Stimulated activated CD4-positive, alpha-beta T cell treated with anti-CD3 and anti-CD28 coated beads, Interleukin-4, amount 100 ng/mL, for 48 hours (primary cell): ENCODE data around the gene SETD5.
A peak's percentile ranks its signal among the peaks of the same experiment; 100 is the strongest.

ENCODE experiments used
- DNase-seq, 2 donors: peaks; one replicate each; pipeline ENCODE4 v3.0.0-alpha.2; 2020; ENCODE audit warnings: low read depth in 2 of 2

SETD5 gene, protein sequence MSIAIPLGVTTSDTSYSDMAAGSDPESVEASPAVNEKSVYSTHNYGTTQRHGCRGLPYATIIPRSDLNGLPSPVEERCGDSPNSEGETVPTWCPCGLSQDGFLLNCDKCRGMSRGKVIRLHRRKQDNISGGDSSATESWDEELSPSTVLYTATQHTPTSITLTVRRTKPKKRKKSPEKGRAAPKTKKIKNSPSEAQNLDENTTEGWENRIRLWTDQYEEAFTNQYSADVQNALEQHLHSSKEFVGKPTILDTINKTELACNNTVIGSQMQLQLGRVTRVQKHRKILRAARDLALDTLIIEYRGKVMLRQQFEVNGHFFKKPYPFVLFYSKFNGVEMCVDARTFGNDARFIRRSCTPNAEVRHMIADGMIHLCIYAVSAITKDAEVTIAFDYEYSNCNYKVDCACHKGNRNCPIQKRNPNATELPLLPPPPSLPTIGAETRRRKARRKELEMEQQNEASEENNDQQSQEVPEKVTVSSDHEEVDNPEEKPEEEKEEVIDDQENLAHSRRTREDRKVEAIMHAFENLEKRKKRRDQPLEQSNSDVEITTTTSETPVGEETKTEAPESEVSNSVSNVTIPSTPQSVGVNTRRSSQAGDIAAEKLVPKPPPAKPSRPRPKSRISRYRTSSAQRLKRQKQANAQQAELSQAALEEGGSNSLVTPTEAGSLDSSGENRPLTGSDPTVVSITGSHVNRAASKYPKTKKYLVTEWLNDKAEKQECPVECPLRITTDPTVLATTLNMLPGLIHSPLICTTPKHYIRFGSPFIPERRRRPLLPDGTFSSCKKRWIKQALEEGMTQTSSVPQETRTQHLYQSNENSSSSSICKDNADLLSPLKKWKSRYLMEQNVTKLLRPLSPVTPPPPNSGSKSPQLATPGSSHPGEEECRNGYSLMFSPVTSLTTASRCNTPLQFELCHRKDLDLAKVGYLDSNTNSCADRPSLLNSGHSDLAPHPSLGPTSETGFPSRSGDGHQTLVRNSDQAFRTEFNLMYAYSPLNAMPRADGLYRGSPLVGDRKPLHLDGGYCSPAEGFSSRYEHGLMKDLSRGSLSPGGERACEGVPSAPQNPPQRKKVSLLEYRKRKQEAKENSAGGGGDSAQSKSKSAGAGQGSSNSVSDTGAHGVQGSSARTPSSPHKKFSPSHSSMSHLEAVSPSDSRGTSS (N-terminal part only)

DNA sequence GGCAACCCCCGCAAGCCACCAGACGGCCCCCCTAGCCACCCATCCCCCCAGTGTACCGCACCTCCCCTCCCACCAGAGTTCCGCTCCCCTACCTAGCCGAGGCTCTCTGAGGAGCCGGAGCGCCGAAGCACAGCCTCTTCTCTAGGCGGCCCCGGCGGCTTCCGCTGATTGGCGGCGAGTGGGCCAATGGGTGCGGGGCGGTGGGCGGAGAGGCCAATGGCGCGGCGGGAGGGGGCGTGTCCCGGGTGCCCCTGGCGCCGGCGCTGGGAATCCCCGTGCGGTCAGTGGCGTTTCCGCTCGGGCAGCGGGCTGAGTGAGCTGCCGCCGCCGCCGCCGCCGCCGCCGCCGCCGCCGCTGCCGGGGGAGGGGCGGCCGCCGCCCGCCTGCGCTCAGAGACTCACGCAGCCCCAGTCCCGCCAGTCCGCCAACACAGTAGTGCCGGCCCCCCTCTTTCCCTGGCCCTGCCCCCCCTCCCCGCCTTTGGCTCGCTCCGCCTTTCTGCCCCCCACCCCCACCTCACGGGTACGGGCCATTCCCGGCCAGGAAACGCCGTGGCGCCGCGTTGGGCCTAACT lies at the start of gene SETD5:
Gene SETD5 (plus strand): TSS at position 284 of the 574 bp plus-strand sequence. CDS start 31,324 bp downstream, outside the sequence.
- peak; percentile 99 for DNase-seq

DNA sequence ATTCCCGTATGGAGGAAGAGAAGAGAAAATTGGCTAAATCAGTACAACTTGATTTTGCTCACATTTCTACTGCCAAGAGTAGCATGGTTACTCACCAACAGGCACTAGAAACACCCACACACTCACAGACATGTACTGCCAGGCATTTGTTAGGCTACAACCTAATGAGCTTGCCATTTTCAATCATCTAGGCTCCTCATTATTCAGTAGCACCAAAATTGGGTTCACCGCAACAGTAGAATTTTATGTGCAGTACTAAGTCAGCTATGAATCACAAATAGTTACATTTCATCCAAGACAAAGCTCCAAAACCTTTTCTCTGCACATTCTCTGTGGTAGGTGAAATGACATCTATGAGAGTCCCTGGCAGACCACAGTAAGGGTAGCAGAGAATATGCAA lies 49.5 kb upstream of the SETD5 start:
- DNase-seq: no peak

DNA sequence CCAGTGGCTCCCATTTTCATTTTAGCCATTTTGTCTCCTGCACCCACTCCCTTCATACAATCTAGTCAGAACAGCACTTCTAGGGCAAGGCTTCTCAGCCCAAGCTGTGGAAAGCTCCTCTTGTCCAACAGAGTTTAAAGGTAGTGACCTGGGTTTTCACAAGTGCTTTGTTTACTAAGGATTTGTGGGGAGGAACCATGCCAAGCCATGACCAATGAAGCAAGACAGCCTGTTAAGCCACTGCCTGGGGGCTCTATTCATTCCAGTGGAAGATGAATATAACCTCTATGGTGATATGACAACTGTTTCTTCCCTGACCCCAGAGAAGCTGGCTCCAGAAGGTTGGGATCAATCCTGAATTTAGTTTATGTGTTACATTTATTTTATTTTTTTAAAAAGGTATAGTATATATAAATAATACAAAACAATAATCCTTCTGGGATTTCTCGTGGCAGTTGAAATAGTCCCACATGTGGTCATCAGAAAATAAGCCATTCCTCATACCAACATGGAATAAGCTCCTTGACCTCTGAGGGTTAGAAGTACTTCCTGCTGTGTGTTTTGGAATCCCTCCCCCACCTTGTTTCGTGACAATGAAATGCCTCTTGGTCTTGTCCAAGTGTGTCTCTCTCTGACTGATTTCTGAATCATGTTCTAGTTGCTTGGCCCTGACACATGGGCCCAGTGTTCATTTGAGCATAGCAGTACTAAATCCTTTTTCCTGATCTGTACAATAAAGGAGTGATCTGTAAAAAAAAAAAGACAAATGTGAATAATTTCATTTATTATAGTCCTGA lies 47.9 kb upstream of the SETD5 start:
- no peak for DNase-seq

DNA sequence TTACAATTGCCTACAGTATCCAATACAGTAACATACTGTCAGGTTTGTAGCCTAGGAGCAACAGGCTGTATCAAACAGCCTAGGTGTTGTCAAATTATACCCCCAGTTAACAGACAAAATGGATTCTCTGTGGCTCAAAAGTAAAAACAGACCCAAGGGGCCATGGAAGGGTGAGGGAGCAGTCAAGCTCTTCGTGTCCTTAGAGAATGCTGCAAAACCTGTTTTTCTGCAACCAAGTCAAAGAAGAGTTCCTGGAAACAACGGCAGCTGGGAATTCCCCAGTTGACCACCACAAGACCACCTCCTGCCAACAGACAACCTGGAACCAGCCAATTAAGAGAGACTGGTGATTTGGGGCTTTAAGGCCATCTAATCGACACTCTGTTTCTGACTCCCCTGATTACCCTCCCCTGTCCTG lies 45.7 kb upstream of the SETD5 start:
- no peak for DNase-seq

DNA sequence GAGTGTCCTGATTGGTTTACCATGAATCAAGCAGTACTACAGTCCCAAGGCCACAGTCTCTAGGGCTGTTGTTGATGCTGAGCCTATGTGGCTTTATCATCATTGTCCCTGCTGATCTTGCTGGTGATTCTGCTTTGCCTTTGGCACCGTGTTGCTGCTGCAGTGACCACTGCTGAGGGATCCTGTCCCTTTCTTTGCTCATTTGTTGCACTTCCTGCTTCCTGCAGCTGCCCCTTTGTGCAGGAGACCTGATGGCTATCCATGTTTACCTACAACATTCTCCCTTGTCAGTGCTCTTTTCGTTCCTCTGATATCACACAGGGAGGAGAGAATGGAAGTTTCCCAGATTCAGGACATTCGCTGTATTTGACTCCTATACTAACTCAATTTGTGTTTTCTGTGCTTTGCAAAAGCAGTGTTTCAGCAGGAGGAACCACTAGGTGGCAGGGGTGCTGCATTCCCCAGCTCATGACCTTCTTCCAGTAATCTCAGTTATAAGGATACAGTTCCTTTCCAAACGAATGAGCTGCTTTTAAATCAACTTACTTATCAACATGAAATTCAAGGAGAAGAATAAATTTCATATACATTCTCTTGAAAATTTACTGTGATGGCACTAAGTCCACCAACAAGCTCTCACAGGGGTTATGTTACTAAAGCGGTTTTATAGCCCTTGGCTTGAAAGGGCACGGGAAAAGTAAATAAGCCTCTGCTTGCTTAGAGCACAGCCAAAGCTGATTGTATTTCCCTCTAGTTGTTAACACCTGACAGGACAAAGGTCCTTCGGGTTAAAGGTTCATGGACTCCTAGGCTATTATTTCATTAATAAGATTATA lies 44.3 kb upstream of the SETD5 start:
- peak; percentile 31 to 32 for DNase-seq

DNA sequence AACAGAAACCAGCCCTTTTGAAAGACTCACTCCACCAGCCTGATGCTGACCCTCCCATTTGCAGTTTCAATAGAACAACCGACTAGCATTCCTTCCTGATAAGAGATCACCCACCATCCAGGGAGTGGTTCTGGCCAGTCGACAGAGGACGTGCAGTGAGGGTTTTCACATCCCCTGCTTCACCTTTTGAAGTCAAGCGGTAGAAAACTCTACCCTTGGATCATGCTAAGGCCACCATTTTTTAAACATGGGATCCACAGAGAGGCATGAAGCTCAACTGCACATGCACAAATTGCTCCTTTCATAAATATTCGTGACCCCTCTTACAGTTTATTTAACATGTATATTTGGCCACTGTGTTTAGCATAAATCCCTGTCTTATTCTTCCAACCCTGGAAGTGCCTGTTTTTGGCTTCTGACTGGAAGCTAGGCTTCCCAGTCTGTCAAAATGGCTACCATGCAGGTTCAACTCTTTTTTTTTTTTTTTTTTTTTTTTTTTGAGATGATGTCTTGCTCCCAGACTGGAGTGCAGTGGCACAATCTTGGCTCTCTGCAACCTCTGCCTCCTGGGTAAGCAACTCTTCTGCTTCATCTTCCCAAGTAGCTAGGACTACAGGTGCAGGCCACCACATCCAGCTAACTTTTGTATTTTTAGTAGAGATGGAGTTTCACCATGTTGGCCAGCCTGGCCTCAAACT lies 35.6 kb upstream of the SETD5 start:
- DNase-seq: no peak

DNA sequence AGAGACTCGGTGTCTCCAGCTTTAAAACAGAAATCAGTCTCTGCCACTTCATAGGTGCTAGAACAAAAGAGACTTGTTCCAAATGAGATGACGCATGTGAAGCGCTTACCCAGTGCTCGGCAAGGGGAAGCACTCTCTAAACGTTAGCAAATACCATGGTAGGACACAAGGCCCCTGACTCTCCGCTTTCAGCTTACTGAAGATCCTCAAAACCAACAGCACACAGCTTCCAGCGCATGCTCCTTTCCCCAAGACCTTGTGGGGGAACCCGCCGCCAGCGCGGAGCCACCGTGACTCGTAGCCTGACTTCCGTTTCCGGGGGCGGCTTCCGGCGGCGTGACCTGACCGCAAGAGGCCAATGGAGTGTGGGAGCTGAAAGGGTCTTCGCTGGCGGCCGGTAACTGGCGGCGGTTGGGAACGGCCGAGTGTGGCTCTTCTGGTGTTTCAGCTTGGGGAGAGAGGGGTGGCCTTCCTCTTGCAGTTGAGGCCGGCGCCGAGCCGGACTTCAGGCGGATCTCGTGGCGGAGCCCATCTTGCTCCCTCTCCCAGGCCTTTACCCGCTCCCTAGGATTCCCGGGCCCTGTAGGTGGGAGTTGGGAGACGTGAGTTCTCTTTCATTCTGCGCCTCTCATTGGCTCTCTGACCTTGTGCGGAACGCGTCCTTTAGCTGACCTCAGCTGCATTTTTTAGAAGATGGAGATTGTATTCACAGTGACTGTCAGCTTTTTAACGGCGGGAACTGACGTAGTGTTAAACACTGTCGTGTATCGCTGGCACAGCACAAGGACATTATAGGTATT lies 34.5 kb upstream of the SETD5 start, which contains the start of gene THUMPD3:
Gene THUMPD3 (plus strand): TSS at position 324 of the 800 bp plus-strand sequence. CDS start 2,015 bp downstream, outside the sequence.
- peak; percentile 87 to 93 for DNase-seq

DNA sequence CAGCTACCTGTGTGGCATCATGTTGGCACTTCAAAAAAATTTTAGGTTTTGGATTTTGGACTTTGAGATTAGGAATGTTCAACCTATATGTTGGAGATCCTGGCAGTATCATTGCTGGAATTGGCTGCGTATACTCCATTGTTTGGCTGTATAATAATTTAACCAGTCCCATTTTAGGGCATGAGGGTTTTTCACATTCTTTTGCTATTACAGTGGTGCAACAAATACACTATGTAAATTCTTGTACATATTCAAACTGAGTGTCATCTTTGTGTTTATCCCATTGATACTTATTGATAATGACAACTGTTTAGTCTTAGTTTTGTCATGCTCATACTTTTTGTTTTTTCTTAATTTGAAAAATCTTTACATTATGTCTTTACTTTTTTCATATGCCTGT lies 27.9 kb upstream of the SETD5 start:
- DNase-seq: no peak

DNA sequence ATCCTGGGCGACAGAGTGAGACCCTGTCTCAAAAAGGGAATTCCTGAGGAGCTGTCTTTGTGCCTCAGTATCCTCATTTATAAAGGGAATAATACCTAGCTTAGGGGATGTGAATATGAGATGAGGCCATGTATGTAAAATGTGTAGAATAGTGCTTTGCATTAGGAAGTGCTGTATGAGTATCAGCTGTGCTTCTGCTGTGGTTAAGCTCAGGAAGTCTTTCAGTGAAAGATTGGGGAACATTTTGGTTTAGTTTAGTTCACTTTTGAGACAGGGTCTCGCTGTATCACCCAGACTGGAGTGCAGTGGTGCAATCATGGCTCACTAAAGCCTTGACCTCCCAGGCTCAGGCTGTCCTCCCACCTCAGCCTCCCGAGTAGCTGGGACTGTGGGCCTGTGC lies 23.9 kb upstream of the SETD5 start:
- no peak for DNase-seq

DNA sequence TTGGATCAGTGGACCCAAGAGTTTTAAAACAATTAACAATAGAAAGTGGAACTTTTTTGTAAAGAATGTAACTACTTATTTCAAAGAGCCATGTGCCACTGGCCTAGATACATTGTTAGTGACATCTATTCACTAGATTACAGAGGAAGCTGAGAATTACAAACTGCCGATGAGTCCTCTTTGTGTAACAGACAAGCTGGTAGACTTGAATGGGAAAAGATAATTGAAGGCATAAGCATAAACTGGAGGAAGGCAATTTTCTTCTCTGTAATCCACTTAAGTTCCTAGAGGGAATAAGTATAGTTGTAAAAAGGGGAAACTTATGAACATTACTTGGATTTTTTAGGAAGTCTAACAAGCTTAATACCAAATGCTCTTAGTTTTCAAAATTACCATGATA lies 19.4 kb upstream of the SETD5 start:
- DNase-seq: no peak

DNA sequence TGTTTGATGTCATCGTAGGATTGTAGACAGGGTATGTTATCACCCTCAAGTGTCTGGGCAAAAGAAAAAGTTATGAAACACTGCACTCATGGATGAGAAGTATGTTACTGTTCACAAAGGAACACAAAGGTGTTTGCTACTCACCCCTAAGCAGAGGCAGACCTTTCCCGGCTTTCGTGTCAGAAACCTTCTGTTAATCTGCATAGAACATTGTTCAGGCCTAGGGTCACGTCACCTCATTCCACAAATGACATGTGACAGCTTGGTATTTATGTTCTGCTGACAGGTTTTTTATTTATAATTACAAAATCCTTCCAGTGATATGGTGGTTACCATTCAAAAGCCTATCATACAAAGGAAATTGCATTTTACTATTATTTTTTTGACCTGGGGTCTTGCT lies 18.1 kb upstream of the SETD5 start:
- DNase-seq: no peak

DNA sequence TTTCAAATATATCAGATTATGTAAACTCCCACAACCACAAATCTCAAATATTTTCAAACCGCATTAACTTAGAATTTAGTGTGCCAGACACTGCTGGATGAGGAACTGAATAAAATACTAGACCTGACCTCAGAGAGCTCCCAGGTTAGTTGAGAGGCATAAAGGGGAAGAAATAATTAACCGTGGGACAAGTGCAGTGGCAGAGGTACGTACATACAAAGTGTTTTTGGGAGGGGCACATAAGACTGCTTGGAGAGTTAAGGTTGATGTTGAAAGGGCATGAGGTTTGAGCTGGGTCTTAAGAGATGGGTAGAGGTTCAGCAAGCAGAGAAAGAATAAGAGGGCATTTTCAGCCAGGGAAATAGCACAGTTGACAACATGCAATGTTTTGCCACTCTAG lies 17.4 kb upstream of the SETD5 start:
- no peak for DNase-seq

DNA sequence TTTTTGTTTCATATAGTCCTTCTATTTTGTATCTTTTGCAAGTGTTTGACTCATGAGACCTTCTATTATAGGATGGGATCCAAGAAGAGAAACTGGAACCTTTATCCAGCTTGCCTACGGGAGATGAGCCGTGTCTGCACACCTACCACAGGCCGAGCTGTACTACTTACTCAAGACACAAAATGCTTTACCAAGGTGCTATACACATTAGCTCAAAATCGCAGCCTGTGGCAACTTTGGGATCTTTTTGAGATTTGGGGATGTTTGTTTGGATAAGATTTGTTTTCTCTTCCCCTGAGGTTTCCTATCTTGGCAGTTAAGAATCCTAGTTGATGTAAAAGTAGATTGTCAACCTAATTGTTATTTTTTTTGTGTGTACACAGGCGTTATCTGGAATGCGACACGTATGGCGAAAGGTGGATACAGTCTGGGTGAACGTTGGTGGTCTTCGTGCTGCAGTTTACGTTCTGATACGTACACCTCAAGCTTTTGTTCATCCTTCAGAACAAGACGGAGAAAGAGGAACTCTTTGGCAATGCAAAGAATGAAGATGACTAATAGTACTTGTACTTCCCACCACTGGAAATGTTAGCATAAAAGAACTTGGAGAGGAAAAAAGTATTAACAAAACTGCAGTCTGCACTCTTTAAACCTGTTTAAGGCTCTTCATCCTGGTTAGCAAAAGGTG lies 13.1 kb upstream of the SETD5 start:
- no peak for DNase-seq

DNA sequence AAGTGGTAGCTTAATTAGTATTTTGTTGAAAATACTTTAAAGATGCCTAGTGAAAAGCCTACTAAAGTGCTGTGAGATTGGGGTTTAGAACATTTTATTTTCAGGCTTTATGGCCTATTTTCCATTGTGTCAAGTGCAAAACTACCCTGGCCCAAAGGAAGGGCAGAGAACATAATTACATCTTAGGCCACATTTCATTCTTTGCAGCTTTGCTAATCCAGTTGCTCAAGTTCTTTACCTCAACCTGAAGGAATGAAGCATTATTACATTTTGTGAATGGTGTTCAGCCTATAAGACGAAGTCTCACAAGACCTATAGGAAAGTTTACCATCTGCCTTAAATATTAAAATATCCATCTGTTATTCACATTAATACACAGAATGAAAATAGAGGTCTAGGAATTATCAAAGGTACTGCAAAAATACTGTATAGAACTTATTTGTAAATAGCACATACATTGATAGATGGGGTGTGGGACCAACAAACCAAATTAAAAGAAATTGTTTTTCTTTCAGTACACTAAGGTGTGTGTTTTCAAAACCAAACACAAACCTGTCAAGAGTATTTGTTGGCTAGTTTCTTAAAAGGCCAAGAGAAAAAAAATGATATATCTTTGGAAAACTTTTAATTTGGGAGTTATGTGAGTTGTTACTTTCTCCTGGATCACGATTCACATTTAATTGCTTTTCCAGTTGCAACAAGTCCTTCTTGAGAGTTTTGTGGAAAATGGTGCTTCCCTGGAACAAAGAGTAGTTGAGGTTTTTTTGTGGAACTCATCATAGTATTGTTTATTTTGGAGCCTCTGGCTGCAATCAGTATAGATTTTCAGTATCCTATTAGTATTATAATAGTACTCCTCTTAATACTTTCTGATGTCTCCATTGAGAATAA lies 12.0 kb upstream of the SETD5 start:
- DNase-seq: no peak

DNA sequence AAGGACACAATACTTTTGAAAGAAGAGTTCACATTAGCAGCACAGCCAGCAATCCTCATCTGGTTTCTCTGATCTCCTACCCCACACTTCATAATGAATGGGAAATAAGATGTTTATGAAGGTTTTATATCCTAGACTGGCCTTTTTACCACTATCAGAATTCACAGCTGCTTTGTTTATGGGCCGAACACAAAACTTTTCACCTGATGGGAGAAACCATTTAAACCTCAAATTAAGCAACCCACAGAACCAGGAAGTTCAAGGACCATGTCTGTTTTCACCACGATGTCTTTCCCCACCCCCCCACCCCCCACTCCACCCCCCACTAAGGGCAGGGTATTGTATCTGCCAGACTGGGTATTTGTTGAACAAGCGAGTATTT lies 11.3 kb upstream of the SETD5 start:
- DNase-seq: no peak

DNA sequence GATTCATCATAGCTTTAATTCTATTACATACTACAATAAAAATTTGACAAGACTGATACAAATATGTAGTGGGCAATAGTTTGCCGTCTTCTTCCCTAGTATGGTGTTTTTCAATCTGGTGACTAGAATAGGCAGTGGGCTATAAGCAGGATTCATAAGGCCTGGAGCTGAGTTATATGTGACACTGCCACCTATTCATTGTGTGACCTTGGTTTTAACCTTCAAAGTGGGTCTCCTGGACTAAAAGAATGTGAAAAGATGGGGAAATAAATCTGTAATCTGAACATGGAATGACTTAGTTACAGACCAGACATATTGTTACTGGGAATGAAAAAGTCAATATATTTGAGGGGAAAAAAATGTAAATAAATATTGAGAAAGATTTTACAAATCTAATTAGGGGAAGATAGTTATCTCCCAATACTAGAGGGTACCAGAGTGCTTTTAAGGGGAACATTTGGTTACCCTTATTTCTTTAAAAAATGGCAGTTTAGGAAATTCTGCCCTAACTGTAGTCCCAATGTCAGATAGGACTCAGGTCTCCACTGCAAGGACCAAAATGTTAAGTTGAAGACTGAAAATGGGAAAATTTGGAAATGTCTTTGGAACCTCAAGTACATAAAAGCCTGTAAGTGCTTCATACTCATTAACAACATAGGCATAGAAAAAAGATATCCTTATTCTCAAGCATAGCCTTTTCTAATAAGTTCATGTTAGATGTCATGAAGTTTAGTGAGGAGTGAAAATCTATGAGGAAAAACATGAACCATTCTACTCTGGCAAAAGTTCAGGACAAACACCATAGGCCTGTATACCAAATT lies 10.7 kb upstream of the SETD5 start:
- no peak for DNase-seq
